ENCODE measurements around the gene BTF3. TPM values are rescaled to one million over a fixed set of nuclear protein-coding genes. Genes with fewer than 3 reads are reported as not detected.

BTF3 gene
- total RNA-seq, 6 donors from 2014 or later = 152 to 415 (median 344) TPM

GRCh38 chr5:73519531-73520283 is 21.5 kb downstream of the BTF3 start:
- H3K4me1 ChIP-seq = peaks cover 0 to 21% (median 14%) of the 10 kb centered on the region in 4 donors
- peak in 1 of 2 donors; percentile 69 for DNase-seq
- TF ChIP-seq POLR2AphosphoS5 (IDR thresholded peaks at IDR 0.05) = peak in 1 of 2 donors; percentile 13
- TF ChIP-seq EP300 (IDR thresholded peaks at IDR 0.05) = no peak
- peak; percentile 56 to 86 (median 71) for TF ChIP-seq CTCF (IDR thresholded peaks at IDR 0.05)
- no peak for TF ChIP-seq POLR2A (IDR thresholded peaks at IDR 0.05)
- 22 to 27% methylated on average over 11 to 16 of the region's 16 CpGs for WGBS, 2 donors
- no peaks in the 10 kb centered on the region for H3K9me3 ChIP-seq
- H3K36me3 ChIP-seq = no peaks in the 10 kb centered on the region
- ATAC-seq (ENCODE audit: low FRiP score in 2 of 2) = peak; percentile 85 to 94
- no peak overlapping the region for H3K27ac ChIP-seq
- no peak overlapping the region for H3K4me3 ChIP-seq
- H3K27me3 ChIP-seq = no peaks in the 10 kb centered on the region

GRCh38 chr5:73522989-73523388 is 24.7 kb downstream of the BTF3 start:
- TF ChIP-seq POLR2AphosphoS5 (IDR thresholded peaks at IDR 0.05) = no peak
- TF ChIP-seq CTCF (IDR thresholded peaks at IDR 0.05) = no peak
- TF ChIP-seq EP300 (IDR thresholded peaks at IDR 0.05) = no peak
- TF ChIP-seq POLR2A (IDR thresholded peaks at IDR 0.05) = no peak
- no peaks in the 10 kb centered on the region for H3K9me3 ChIP-seq
- no peak for DNase-seq
- H3K27me3 ChIP-seq = no peaks in the 10 kb centered on the region
- peaks cover 0 to 7% (median 2%) of the 10 kb centered on the region in 4 donors for H3K4me1 ChIP-seq
- no peaks in the 10 kb centered on the region for H3K36me3 ChIP-seq
- no peak overlapping the region for H3K4me3 ChIP-seq
- no peak overlapping the region for H3K27ac ChIP-seq
- 89 to 91% methylated on average over 7 of the region's 7 CpGs for WGBS, 2 donors
- no peak for ATAC-seq (ENCODE audit: low FRiP score in 2 of 2)

GRCh38 chr5:73523861-73524260 is 25.6 kb downstream of the BTF3 start:
- WGBS, 2 donors = 73 to 90% methylated on average over 1 of the region's 1 CpG
- TF ChIP-seq POLR2AphosphoS5 (IDR thresholded peaks at IDR 0.05) (no peak), EP300 (IDR thresholded peaks at IDR 0.05) (no peak), CTCF (IDR thresholded peaks at IDR 0.05) (no peak), POLR2A (IDR thresholded peaks at IDR 0.05) (no peak)
- Histone ChIP-seq H3K27me3 (no peaks in the 10 kb centered on the region), H3K27ac (no peak overlapping the region), H3K9me3 (no peaks in the 10 kb centered on the region), H3K36me3 (no peaks in the 10 kb centered on the region), H3K4me1 (peaks cover 0 to 7% (median 2%) of the 10 kb centered on the region in 4 donors), H3K4me3 (no peak overlapping the region)
- DNase-seq (no peak), ATAC-seq (ENCODE audit: low FRiP score in 2 of 2) (no peak)

GRCh38 chr5:73525606-73526203 is 27.5 kb downstream of the BTF3 start:
- Histone ChIP-seq H3K27me3 (no peaks in the 10 kb centered on the region), H3K4me3 (no peak overlapping the region), H3K9me3 (no peaks in the 10 kb centered on the region), H3K36me3 (no peaks in the 10 kb centered on the region), H3K4me1 (no peaks in the 10 kb centered on the region), H3K27ac (no peak overlapping the region)
- no peak for TF ChIP-seq CTCF (IDR thresholded peaks at IDR 0.05)
- no peak for TF ChIP-seq EP300 (IDR thresholded peaks at IDR 0.05)
- no peak for TF ChIP-seq POLR2A (IDR thresholded peaks at IDR 0.05)
- TF ChIP-seq POLR2AphosphoS5 (IDR thresholded peaks at IDR 0.05) = no peak
- DNase-seq (no peak), ATAC-seq (ENCODE audit: low FRiP score in 2 of 2) (no peak)
- WGBS, 2 donors = 69 to 70% methylated on average over 3 of the region's 3 CpGs

Data from upper lobe of left lung (tissue), 6 donors.